Effector memory CD4-positive, alpha-beta T cell (primary cell): Measurements from ENCODE around the gene COG1.

Experiments used
- DNase-seq, 3 donors: peaks; one replicate each; pipeline ENCODE4 v3.0.0-alpha.2; 2020
- H3K27ac ChIP-seq: 2 replicates; pipeline ENCODE4 v1.7.0; 2013; ENCODE audit warnings: mild to moderate bottlenecking, low read length, moderate library complexity; ENCODE audit not compliant: insufficient read depth, poor library complexity, severe bottlenecking
- H3K27me3 ChIP-seq: replicated peaks from 2 replicates; pipeline ENCODE4 v1.7.0; 2013; ENCODE audit warnings: mild to moderate bottlenecking, low read length; ENCODE audit not compliant: insufficient read depth, control insufficient read depth, poor library complexity, severe bottlenecking
- H3K36me3 ChIP-seq: 2 replicates; pipeline ENCODE4 v1.7.0; 2013; ENCODE audit warnings: mild to moderate bottlenecking, low read length, moderate library complexity; ENCODE audit not compliant: control insufficient read depth, insufficient read depth
- H3K4me1 ChIP-seq: 2 replicates; pipeline ENCODE4 v1.7.0; 2013; ENCODE audit warnings: low read length, mild to moderate bottlenecking; ENCODE audit not compliant: control insufficient read depth, insufficient read depth, poor library complexity, severe bottlenecking
- H3K4me3 ChIP-seq: 2 replicates; pipeline ENCODE4 v1.7.0; 2013; ENCODE audit warnings: low read length, low read depth, mild to moderate bottlenecking; ENCODE audit not compliant: insufficient read depth, poor library complexity, severe bottlenecking
- H3K9me3 ChIP-seq: 2 replicates; pipeline ENCODE4 v1.7.0; 2013; ENCODE audit warnings: mild to moderate bottlenecking, low read length, moderate library complexity; ENCODE audit not compliant: control insufficient read depth

COG1 gene

GRCh38 chr17:73248532-73248931, 55.7 kb downstream of the COG1 start:
- no peak overlapping the region for H3K27ac ChIP-seq
- H3K27me3 ChIP-seq: no peaks in the 10 kb centered on the region
- no peaks in the 10 kb centered on the region for H3K4me1 ChIP-seq
- no peak for DNase-seq
- H3K36me3 ChIP-seq: peaks cover 9% of the 10 kb centered on the region
- no peaks in the 10 kb centered on the region for H3K9me3 ChIP-seq
- H3K4me3 ChIP-seq: no peak overlapping the region

GRCh38 chr17:73249700-73250099, 56.8 kb downstream of the COG1 start:
- H3K27ac ChIP-seq: no peak overlapping the region
- H3K4me1 ChIP-seq: no peaks in the 10 kb centered on the region
- DNase-seq: no peak
- H3K9me3 ChIP-seq: no peaks in the 10 kb centered on the region
- peaks cover 8% of the 10 kb centered on the region for H3K36me3 ChIP-seq
- H3K27me3 ChIP-seq: no peaks in the 10 kb centered on the region
- no peak overlapping the region for H3K4me3 ChIP-seq

- H3K27ac ChIP-seq: no peak overlapping the region
- H3K36me3 ChIP-seq: peaks cover 3% of the 10 kb centered on the region
- no peaks in the 10 kb centered on the region for H3K4me1 ChIP-seq
- H3K9me3 ChIP-seq: no peaks in the 10 kb centered on the region
- H3K27me3 ChIP-seq: no peaks in the 10 kb centered on the region
- no peak overlapping the region for H3K4me3 ChIP-seq
- DNase-seq: no peak
Measured at GRCh38 chr17:73250851-73251640, 58.2 kb downstream of the COG1 start.

GRCh38 chr17:73251871-73252270, 59.0 kb downstream of the COG1 start:
- no peak for DNase-seq
- H3K27me3 ChIP-seq: no peaks in the 10 kb centered on the region
- peaks cover 3% of the 10 kb centered on the region for H3K36me3 ChIP-seq
- no peaks in the 10 kb centered on the region for H3K9me3 ChIP-seq
- H3K4me1 ChIP-seq: no peaks in the 10 kb centered on the region
- no peak overlapping the region for H3K27ac ChIP-seq
- H3K4me3 ChIP-seq: no peak overlapping the region

GRCh38 chr17:73255671-73256181, 62.9 kb downstream of the COG1 start:
- Histone ChIP-seq H3K4me3 (no peak overlapping the region), H3K9me3 (no peaks in the 10 kb centered on the region), H3K27ac (no peak overlapping the region), H3K4me1 (no peaks in the 10 kb centered on the region), H3K27me3 (no peaks in the 10 kb centered on the region), H3K36me3 (no peaks in the 10 kb centered on the region)
- peak in 2 of 3 donors; percentile 7 to 24 for DNase-seq

- DNase-seq: no peak
- no peaks in the 10 kb centered on the region for H3K36me3 ChIP-seq
- H3K4me1 ChIP-seq: no peaks in the 10 kb centered on the region
- H3K27me3 ChIP-seq: no peaks in the 10 kb centered on the region
- H3K4me3 ChIP-seq: no peak overlapping the region
- no peak overlapping the region for H3K27ac ChIP-seq
- H3K9me3 ChIP-seq: no peaks in the 10 kb centered on the region
Measured at GRCh38 chr17:73256220-73256619, 63.4 kb downstream of the COG1 start.

- Histone ChIP-seq H3K4me1 (no peaks in the 10 kb centered on the region), H3K9me3 (no peaks in the 10 kb centered on the region), H3K27me3 (no peaks in the 10 kb centered on the region), H3K27ac (no peak overlapping the region), H3K36me3 (no peaks in the 10 kb centered on the region), H3K4me3 (no peak overlapping the region)
- DNase-seq: no peak
Measured at GRCh38 chr17:73257516-73257915, 64.7 kb downstream of the COG1 start.
